ENCODE data around the gene RC3H1. TPM values are rescaled to one million over a fixed set of nuclear protein-coding genes. Genes with fewer than 3 reads are reported as not detected.

The RC3H1 gene
- total and polyA plus RNA-seq, 2 of the 13 experiments (the other 11 are each of a cell fraction or from before 2014, with no cell fraction given) = 11.2 to 19.6 TPM

- Histone ChIP-seq H3K9me3 (ENCODE audit: low read length) (no peaks in the 10 kb centered on the region), H3K4me3 (replicated peaks in 1 of 3; ENCODE audit: insufficient read depth in 1 of 3, low read depth in 2 of 3, low read length in 3 of 3) (peak overlapping the region; percentile 59 to 72 (median 65)), H3K27me3 (ENCODE audit: control insufficient read depth in 1 of 2, insufficient read depth in 2 of 2, low read length in 2 of 2) (no peaks in the 10 kb centered on the region), H3K4me1 (ENCODE audit: insufficient read depth, low read length) (peaks cover 36% of the 10 kb centered on the region), H3K9ac (ENCODE audit: insufficient read depth, low read depth, low read length) (peak overlapping the region; percentile 76), H3K4me2 (ENCODE audit: low read depth, low read length) (peak overlapping the region; percentile 94), H3K79me2 (ENCODE audit: insufficient read depth, low read length) (peaks cover 2% of the 10 kb centered on the region), H3K36me3 (replicated peaks in 1 of 2; ENCODE audit: control insufficient read depth in 1 of 2, insufficient read depth in 2 of 2, low read length in 2 of 2) (0 out of 5 replicates have a peak, but pooled peaks cover 0 to 2% of the 10 kb centered on the region in 2 experiments), H3K27ac (ENCODE audit: extremely low read length, insufficient read depth, low read length) (peak overlapping the region; percentile 91), H2AFZ (ENCODE audit: low read length) (peak overlapping the region; percentile 92), H4K20me1 (ENCODE audit: insufficient read depth, low read length) (no peaks in the 10 kb centered on the region)
- ChIA-PET POLR2A (interaction anchor here (0.8 to 5.2 kb wide), 8 partner anchors 8 to 203 kb away, joined by 3 to 47 read pairs (median 8); partner anchors contain the start of genes GAS5, KLHL20, RC3H1 and ZBTB37), CTCF (ENCODE audit: low intra/inter-chr PET ratio, low total read pairs) (no interaction called here)
- 4% methylated on average over 11 of the region's 12 CpGs for WGBS (ENCODE audit: low lambda C conversion rate)
- intact Hi-C loops (cut with micrococcal nuclease; ENCODE audit: unreplicated experiment) (no loop called here), in situ Hi-C loops (cut with HindIII; ENCODE audit: extremely low pct_ligation_motif_present, low pct_unique_long_range_greater_than_20kb) (no loop called here)
- peak; percentile 52 for ATAC-seq
- no peak for DNase-seq (ENCODE audit: low spot score)
- TSS peak; percentile 69 for BruUV-seq (replicated peaks)
- FAIRE-seq = peak; percentile 64
- no peak for TF ChIP-seq IKZF5 (CRISPR knock-in tag; IDR thresholded peaks at IDR 0.05)
- no peak for TF ChIP-seq KDM6A (CRISPR knock-in tag; IDR thresholded peaks at IDR 0.05; ENCODE audit: low read depth)
- TF ChIP-seq ZNF121 (CRISPR knock-in tag; IDR thresholded peaks at IDR 0.05) = no peak
- 0 out of 2 replicates have a peak, but pooled peaks have one; percentile 3 for TF ChIP-seq FOXJ3 (CRISPR knock-in tag; IDR thresholded peaks at IDR 0.05; ENCODE audit: borderline replicate concordance)
- 0 out of 2 replicates have a peak, but pooled peaks have one; percentile 5 for TF ChIP-seq SALL1 (CRISPR knock-in tag; IDR thresholded peaks at IDR 0.05)
- no peak for TF ChIP-seq PRDM10 (CRISPR knock-in tag; IDR thresholded peaks at IDR 0.05; ENCODE audit: low read depth)
- no peak for TF ChIP-seq WIZ (CRISPR knock-in tag; IDR thresholded peaks at IDR 0.05)
- no peak for TF ChIP-seq ZNF20 (CRISPR knock-in tag; IDR thresholded peaks at IDR 0.05)
- TF ChIP-seq EP300 (IDR thresholded peaks at IDR 0.05; ENCODE audit: low read depth in 2 of 2, low read length in 2 of 2) = no peak
- TF ChIP-seq EP300 (CRISPR knock-in tag; IDR thresholded peaks at IDR 0.05; ENCODE audit: borderline replicate concordance) = no peak
- peak; percentile 98 for TF ChIP-seq ZNF432 (CRISPR knock-in tag; IDR thresholded peaks at IDR 0.05; ENCODE audit: borderline replicate concordance)
- TF ChIP-seq TMF1 (CRISPR knock-in tag; IDR thresholded peaks at IDR 0.05; ENCODE audit: low read depth) = 0 out of 2 replicates have a peak, but pooled peaks have one; percentile 7
- TF ChIP-seq PHF20 (CRISPR knock-in tag; IDR thresholded peaks at IDR 0.05) = 0 out of 2 replicates have a peak, but pooled peaks have one; percentile 18
- 0 out of 2 replicates have a peak, but pooled peaks have one; percentile 7 for TF ChIP-seq HDAC2 (CRISPR knock-in tag; IDR thresholded peaks at IDR 0.05)
- no peak for TF ChIP-seq HNRNPK (IDR thresholded peaks at IDR 0.05; ENCODE audit: low read depth, low read length, poor library complexity, severe bottlenecking)
- 0 out of 2 replicates have a peak, but pooled peaks have one; percentile 24 for TF ChIP-seq HOXA3 (CRISPR knock-in tag; IDR thresholded peaks at IDR 0.05)
- TF ChIP-seq JARID2 (CRISPR knock-in tag; IDR thresholded peaks at IDR 0.05; ENCODE audit: insufficient replicate concordance) = peak; percentile 19
- TF ChIP-seq KLF11 (CRISPR knock-in tag; IDR thresholded peaks at IDR 0.05) = no peak
- no peak for TF ChIP-seq NFKB2 (CRISPR knock-in tag; IDR thresholded peaks at IDR 0.05; ENCODE audit: borderline replicate concordance)
Measured at GRCh38 chr1:173917635-173918493, 104.3 kb downstream of the RC3H1 start.

Measured in HepG2 (cell line).